Mesendoderm (in vitro differentiated cells): ENCODE data around the gene SEM1.

Experiments used
- DNase-seq: peaks from one replicate; pipeline ENCODE4 v3.0.0; 2013
- H2AK5ac ChIP-seq: 2 replicates; pipeline ENCODE4 v1.6.1; 2013; ENCODE audit warnings: low read length, inconsistent platforms
- H2BK120ac ChIP-seq: 2 replicates; pipeline ENCODE4 v1.6.1; 2013; ENCODE audit warnings: low read depth, mild to moderate bottlenecking, low read length, moderate library complexity, mixed read lengths
- H2BK15ac ChIP-seq: replicated peaks from 2 replicates; pipeline ENCODE4 v1.6.1; 2013; ENCODE audit warnings: low read depth, mild to moderate bottlenecking, moderate library complexity
- H2BK5ac ChIP-seq: 2 replicates; pipeline ENCODE4 v1.6.1; 2013; ENCODE audit warnings: low read length, inconsistent platforms
- H3K18ac ChIP-seq: 2 replicates; pipeline ENCODE4 v1.6.1; 2013; ENCODE audit warnings: mild to moderate bottlenecking, low read length, mixed read lengths
- H3K23ac ChIP-seq: one replicate; pipeline ENCODE4 v1.6.1; 2013; ENCODE audit warnings: low read length
- H3K27ac ChIP-seq: 2 replicates; pipeline ENCODE4 v1.5.1; 2013; ENCODE audit warnings: low read depth, mild to moderate bottlenecking, inconsistent platforms, low read length, moderate library complexity
- H3K27me3 ChIP-seq: 2 replicates; pipeline ENCODE4 v1.6.1; 2013; ENCODE audit warnings: low read length, control low read depth, mild to moderate bottlenecking, inconsistent platforms; ENCODE audit not compliant: insufficient read depth, poor library complexity
- H3K36me3 ChIP-seq: 2 replicates; pipeline ENCODE4 v1.6.1; 2013; ENCODE audit warnings: low read length, inconsistent platforms; ENCODE audit not compliant: control insufficient read depth, insufficient read depth
- H3K4ac ChIP-seq: one replicate; pipeline ENCODE4 v1.6.1; 2013; ENCODE audit warnings: low read depth, mild to moderate bottlenecking, low read length, moderate library complexity
- H3K4me1 ChIP-seq: 2 replicates; pipeline ENCODE4 v1.6.1; 2013; ENCODE audit warnings: low read depth, low read length, inconsistent platforms; ENCODE audit not compliant: control insufficient read depth
- H3K4me2 ChIP-seq: 2 replicates; pipeline ENCODE4 v1.6.1; 2013; ENCODE audit warnings: low read length
- H3K4me3 ChIP-seq: 2 replicates; pipeline ENCODE4 v1.5.1; 2013; ENCODE audit warnings: mild to moderate bottlenecking, low read length
- H3K56ac ChIP-seq: one replicate; pipeline ENCODE4 v1.6.1; 2013; ENCODE audit warnings: low read length
- H3K79me1 ChIP-seq: 2 replicates; pipeline ENCODE4 v1.6.1; 2013; ENCODE audit warnings: low read length, inconsistent platforms
- H3K79me2 ChIP-seq: 2 replicates; pipeline ENCODE4 v1.6.1; 2013; ENCODE audit warnings: mild to moderate bottlenecking, low read length; ENCODE audit not compliant: control insufficient read depth, insufficient read depth
- H3K9ac ChIP-seq: 2 replicates; pipeline ENCODE4 v1.6.1; 2013; ENCODE audit warnings: low read length, inconsistent platforms
- H4K5ac ChIP-seq: one replicate; pipeline ENCODE4 v1.6.1; 2013; ENCODE audit warnings: low read length
- H4K8ac ChIP-seq: one replicate; pipeline ENCODE4 v1.6.1; 2013; ENCODE audit warnings: low read depth, mild to moderate bottlenecking, control low read depth, low read length, moderate library complexity
- whole genome bisulfite sequencing: extraction: QIAGEN DNeasy Blood & Tissue Kit; methylation state at CpG from one replicate; pipeline ENCODE4 v1.1.7; 2013; ENCODE audit warnings: low lambda C conversion rate, missing lambda C conversion rate; ENCODE audit not compliant: insufficient coverage; ENCODE audit errors: extremely low coverage; 5-methylcytosine and 5-hydroxymethylcytosine counted together

Gene SEM1

GRCh38 chr7:96739167-96739566 is 29.5 kb upstream of the SEM1 start:
- no peak overlapping the region for H4K8ac ChIP-seq
- DNase-seq = no peak
- H2BK120ac ChIP-seq = no peak overlapping the region
- H3K4ac ChIP-seq = no peak overlapping the region
- no CpG with 5 or more reads among the region's 1 CpG for WGBS
- no peak overlapping the region for H2BK15ac ChIP-seq
- no peak overlapping the region for H3K4me3 ChIP-seq
- no peak overlapping the region for H3K56ac ChIP-seq
- no peak overlapping the region for H3K4me2 ChIP-seq
- H3K36me3 ChIP-seq = no peaks in the 10 kb centered on the region
- no peaks in the 10 kb centered on the region for H3K27me3 ChIP-seq
- H4K5ac ChIP-seq = no peak overlapping the region
- H2AK5ac ChIP-seq = no peak overlapping the region
- no peaks in the 10 kb centered on the region for H3K79me2 ChIP-seq
- peaks cover 3% of the 10 kb centered on the region for H3K4me1 ChIP-seq
- H3K27ac ChIP-seq = no peak overlapping the region
- H3K18ac ChIP-seq = no peak overlapping the region
- H3K9ac ChIP-seq = no peak overlapping the region
- no peak overlapping the region for H3K23ac ChIP-seq
- no peaks in the 10 kb centered on the region for H3K79me1 ChIP-seq
- H2BK5ac ChIP-seq = no peak overlapping the region

- Histone ChIP-seq H4K8ac (no peak overlapping the region), H4K5ac (no peak overlapping the region), H3K27me3 (no peaks in the 10 kb centered on the region), H3K79me1 (no peaks in the 10 kb centered on the region), H3K27ac (no peak overlapping the region), H3K56ac (no peak overlapping the region), H2BK5ac (no peak overlapping the region), H3K4me3 (no peak overlapping the region), H3K4me2 (no peak overlapping the region), H3K79me2 (no peaks in the 10 kb centered on the region), H2BK15ac (no peak overlapping the region), H3K4me1 (peaks cover 3% of the 10 kb centered on the region), H3K9ac (no peak overlapping the region), H3K36me3 (no peaks in the 10 kb centered on the region), H3K4ac (no peak overlapping the region), H2BK120ac (no peak overlapping the region), H3K23ac (no peak overlapping the region), H2AK5ac (no peak overlapping the region), H3K18ac (no peak overlapping the region)
- no peak for DNase-seq
- WGBS = no CpG with 5 or more reads among the region's 2 CpGs
Measured at GRCh38 chr7:96738705-96739104, 29.1 kb upstream of the SEM1 start.

- Histone ChIP-seq H3K4me3 (no peak overlapping the region), H3K4ac (no peak overlapping the region), H3K27me3 (no peaks in the 10 kb centered on the region), H2BK120ac (no peak overlapping the region), H3K9ac (no peak overlapping the region), H2BK5ac (no peak overlapping the region), H3K36me3 (no peaks in the 10 kb centered on the region), H3K56ac (no peak overlapping the region), H3K4me2 (no peak overlapping the region), H4K5ac (no peak overlapping the region), H3K79me2 (no peaks in the 10 kb centered on the region), H3K23ac (no peak overlapping the region), H2AK5ac (no peak overlapping the region), H2BK15ac (no peak overlapping the region), H3K4me1 (peaks cover 3% of the 10 kb centered on the region), H3K18ac (no peak overlapping the region), H3K27ac (no peak overlapping the region), H4K8ac (no peak overlapping the region), H3K79me1 (no peaks in the 10 kb centered on the region)
- no CpG with 5 or more reads among the region's 3 CpGs for WGBS
- DNase-seq = no peak
Measured at GRCh38 chr7:96737545-96738050, 28.0 kb upstream of the SEM1 start.

DNA sequence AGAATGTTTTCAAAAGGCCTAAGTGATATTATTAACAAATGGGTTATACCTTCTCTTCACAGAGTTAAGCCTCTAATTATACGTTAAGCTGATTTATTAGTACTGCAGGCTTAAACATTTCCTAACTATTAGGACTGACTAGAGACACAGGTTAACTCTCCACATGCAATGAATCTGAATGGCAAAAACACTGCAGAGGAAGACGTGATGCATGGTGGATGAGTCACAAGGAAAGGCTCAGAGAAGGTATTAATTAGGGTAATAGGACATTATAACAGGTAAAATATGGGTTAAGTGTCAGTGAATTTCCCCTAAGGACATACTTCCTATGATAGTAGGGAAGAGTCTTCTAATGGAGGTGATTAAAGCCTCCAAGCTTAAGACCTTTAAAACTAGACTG is 24.7 kb upstream of the SEM1 start:
- H4K8ac ChIP-seq = no peak overlapping the region
- H2BK15ac ChIP-seq = no peak overlapping the region
- no peaks in the 10 kb centered on the region for H3K27me3 ChIP-seq
- no peaks in the 10 kb centered on the region for H3K4me1 ChIP-seq
- H3K18ac ChIP-seq = no peak overlapping the region
- H2BK120ac ChIP-seq = no peak overlapping the region
- no peak overlapping the region for H4K5ac ChIP-seq
- H3K4ac ChIP-seq = no peak overlapping the region
- H3K4me3 ChIP-seq = no peak overlapping the region
- H2AK5ac ChIP-seq = no peak overlapping the region
- no peak overlapping the region for H3K23ac ChIP-seq
- H3K9ac ChIP-seq = no peak overlapping the region
- H3K27ac ChIP-seq = no peak overlapping the region
- no peak overlapping the region for H2BK5ac ChIP-seq
- H3K56ac ChIP-seq = no peak overlapping the region
- H3K79me2 ChIP-seq = no peaks in the 10 kb centered on the region
- H3K79me1 ChIP-seq = no peaks in the 10 kb centered on the region
- H3K4me2 ChIP-seq = no peak overlapping the region
- DNase-seq = no peak
- no peaks in the 10 kb centered on the region for H3K36me3 ChIP-seq
- no CpG with 5 or more reads among the region's 2 CpGs for WGBS

DNA sequence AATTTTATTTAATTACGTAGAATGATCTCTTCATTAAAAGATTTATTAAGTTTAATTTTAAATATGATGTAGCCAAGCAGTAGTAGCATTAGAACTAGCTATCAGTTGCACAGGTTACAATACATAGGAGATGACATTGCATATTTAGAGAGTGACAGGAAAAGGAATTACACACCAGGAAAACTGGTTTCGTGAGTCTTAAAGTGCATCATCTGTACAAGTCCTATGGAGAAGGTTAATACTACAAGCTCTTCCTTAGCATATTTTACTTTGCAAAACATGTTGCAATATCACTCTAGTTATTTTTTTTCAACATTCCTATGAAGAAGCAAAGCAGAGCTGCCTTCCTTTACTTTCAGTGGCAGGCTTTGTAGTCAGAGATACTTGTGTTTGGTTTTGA is 20.2 kb upstream of the SEM1 start:
- WGBS = 100% methylated on average over 1 of the region's 2 CpGs
- H2BK15ac ChIP-seq = no peak overlapping the region
- H3K4me2 ChIP-seq = no peak overlapping the region
- no peaks in the 10 kb centered on the region for H3K27me3 ChIP-seq
- no peak overlapping the region for H4K5ac ChIP-seq
- H3K4ac ChIP-seq = no peak overlapping the region
- H3K79me1 ChIP-seq = no peaks in the 10 kb centered on the region
- H2AK5ac ChIP-seq = no peak overlapping the region
- no peak overlapping the region for H4K8ac ChIP-seq
- H2BK5ac ChIP-seq = no peak overlapping the region
- H3K79me2 ChIP-seq = no peaks in the 10 kb centered on the region
- no peak overlapping the region for H3K56ac ChIP-seq
- H3K9ac ChIP-seq = no peak overlapping the region
- no peak for DNase-seq
- H3K27ac ChIP-seq = no peak overlapping the region
- no peak overlapping the region for H3K4me3 ChIP-seq
- H3K4me1 ChIP-seq = no peaks in the 10 kb centered on the region
- no peak overlapping the region for H2BK120ac ChIP-seq
- no peaks in the 10 kb centered on the region for H3K36me3 ChIP-seq
- H3K18ac ChIP-seq = no peak overlapping the region
- no peak overlapping the region for H3K23ac ChIP-seq

DNA sequence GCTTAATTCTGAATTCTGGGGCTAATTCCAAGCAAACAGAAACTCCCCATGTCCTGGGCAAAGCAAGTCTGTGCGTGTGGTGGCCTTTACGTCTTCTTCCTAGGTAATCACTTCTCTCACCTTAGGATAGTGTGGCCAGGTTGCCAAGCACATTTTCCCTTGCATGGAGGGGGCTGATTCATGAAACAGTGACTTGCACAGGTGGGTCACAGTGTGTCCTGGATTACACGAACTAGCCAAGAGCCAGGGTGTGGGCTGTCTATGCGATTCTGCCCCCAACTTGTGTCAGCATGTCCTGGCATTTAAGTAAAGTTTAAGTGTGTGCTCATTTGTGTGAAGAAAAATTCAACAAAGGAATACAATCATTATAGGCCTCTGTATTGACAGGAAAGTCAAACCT is 18.5 kb upstream of the SEM1 start:
- H3K18ac ChIP-seq = no peak overlapping the region
- H2AK5ac ChIP-seq = no peak overlapping the region
- no peak overlapping the region for H3K4ac ChIP-seq
- no peak overlapping the region for H2BK5ac ChIP-seq
- no peak overlapping the region for H3K4me3 ChIP-seq
- no peak overlapping the region for H3K27ac ChIP-seq
- no peaks in the 10 kb centered on the region for H3K79me1 ChIP-seq
- H2BK15ac ChIP-seq = no peak overlapping the region
- H2BK120ac ChIP-seq = no peak overlapping the region
- no peaks in the 10 kb centered on the region for H3K27me3 ChIP-seq
- no peaks in the 10 kb centered on the region for H3K79me2 ChIP-seq
- H4K5ac ChIP-seq = no peak overlapping the region
- H3K4me1 ChIP-seq = no peaks in the 10 kb centered on the region
- DNase-seq = no peak
- no peak overlapping the region for H3K56ac ChIP-seq
- H3K23ac ChIP-seq = no peak overlapping the region
- no peak overlapping the region for H3K4me2 ChIP-seq
- no peak overlapping the region for H4K8ac ChIP-seq
- H3K9ac ChIP-seq = no peak overlapping the region
- WGBS = no CpG with 5 or more reads among the region's 4 CpGs
- H3K36me3 ChIP-seq = no peaks in the 10 kb centered on the region
